Stimulated activated CD4-positive, alpha-beta T cell treated with anti-CD3 and anti-CD28 coated beads, TNF-alpha, amount 100 ng/mL, for 48 hours (primary cell): Measurements from ENCODE around the gene GFOD1.
"Not testable (repeated sequence)": the region's sequence is repeated elsewhere in the genome, so short reads cannot be mapped to it uniquely, and the experiment has no call there.

Source experiments
- DNase-seq, 3 donors: peaks; one replicate each; pipeline ENCODE4 v3.0.0-alpha.2; 2020; ENCODE audit warnings: low read depth in 3 of 3

Gene GFOD1

GRCh38 chr6:13404892-13405254, 82.5 kb downstream of the GFOD1 start:
- DNase-seq, result no peak

GRCh38 chr6:13404228-13404891, 83.0 kb downstream of the GFOD1 start:
- no peak for DNase-seq

DNA sequence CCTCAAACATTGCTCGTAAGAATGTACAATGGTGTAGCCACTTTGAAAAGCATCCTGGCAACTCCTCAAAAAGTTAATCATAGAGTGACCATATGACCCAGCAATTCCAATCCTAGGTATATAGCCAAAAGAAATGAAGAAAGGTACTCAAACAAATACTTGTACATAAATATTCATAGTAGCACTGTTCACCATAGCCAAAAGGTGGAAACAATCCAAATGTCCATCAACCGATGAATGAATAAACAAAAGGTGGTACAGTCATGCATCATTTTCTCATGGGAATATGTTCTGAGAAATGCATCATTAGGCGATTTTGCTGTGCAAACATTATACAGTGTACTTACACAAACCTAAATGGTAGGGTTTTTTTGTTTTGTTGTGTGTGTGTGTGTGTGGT, 84.7 kb downstream of the GFOD1 start:
- no peak for DNase-seq

GRCh38 chr6:13400772-13401171, 86.6 kb downstream of the GFOD1 start:
- DNase-seq, result no peak

- DNase-seq, result no peak
Measured at GRCh38 chr6:13398421-13398994, 88.9 kb downstream of the GFOD1 start.

DNA sequence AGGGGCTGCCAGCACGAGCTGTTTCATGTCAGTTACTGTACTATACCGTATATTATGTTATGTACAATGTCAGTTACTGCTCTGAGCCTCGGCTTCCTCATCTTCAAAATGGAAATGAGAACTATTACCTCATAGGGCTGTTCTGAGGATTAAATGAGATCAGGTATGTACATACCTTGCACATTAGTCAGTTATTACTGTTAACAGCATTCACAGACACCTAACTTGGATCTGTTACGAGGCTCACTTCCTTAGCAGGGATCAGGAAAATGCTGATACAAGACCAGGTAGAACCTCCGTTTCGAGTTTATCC, 89.4 kb downstream of the GFOD1 start:
- no peak for DNase-seq

DNA sequence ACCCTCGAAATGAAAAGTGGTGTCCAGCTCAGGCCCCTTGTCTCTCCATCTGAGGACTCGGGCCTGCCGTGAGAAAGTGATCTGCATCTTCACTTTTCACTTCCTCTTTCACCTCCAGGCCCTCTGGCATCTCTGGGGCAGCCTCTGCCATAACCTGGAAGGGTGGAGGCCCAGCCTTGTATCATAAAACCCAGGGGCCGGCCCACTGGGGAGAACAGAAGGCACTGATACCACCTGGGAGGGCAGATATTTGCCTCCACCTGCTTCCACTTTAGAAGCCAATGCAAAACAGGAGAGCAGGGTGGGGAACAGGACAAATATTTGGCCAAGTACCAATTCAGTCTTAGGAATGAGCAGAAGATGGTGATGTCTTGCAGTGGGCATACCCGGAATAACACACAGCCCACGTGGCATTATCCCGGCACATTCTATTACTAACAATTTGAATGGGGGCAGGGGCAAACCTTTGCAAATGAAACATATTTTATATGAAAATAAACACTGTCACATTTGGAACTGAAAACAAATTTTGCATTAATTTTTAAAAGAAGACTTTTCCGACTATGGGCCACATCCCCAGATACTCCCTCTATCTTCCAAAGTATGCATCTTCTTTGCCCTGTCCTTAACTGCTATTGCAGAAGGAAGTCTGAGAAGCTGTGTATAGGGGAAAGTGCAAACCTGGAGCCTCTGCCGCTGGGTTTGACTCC, 89.9 kb downstream of the GFOD1 start:
- no peak for DNase-seq

DNA sequence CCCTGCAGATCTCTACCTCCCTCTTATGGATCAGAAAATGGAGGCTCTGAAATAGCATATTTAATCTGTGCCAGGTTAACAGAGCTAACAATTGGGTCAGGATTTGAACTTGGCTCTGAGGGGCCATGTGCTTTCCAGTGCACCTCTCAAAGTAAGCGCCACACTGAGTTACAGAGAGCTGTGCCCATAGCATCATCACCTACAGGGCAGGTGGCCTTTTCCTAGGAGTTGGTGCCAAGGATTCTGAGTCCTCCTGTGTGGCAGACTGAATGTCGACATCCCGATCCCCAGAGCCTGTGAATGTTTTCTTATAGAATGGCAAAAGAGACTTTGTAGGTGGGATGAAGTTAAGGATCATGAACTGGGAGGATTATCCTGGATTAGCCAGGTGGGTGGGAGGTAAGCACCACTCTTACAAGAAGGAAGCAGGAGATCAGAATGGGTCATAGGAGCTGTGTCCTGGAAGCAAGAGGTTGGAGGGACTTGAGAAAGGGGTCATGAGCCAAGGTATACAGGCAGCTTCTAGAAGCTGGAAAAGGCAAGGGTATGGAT, 91.1 kb downstream of the GFOD1 start:
- DNase-seq, result no peak

DNA sequence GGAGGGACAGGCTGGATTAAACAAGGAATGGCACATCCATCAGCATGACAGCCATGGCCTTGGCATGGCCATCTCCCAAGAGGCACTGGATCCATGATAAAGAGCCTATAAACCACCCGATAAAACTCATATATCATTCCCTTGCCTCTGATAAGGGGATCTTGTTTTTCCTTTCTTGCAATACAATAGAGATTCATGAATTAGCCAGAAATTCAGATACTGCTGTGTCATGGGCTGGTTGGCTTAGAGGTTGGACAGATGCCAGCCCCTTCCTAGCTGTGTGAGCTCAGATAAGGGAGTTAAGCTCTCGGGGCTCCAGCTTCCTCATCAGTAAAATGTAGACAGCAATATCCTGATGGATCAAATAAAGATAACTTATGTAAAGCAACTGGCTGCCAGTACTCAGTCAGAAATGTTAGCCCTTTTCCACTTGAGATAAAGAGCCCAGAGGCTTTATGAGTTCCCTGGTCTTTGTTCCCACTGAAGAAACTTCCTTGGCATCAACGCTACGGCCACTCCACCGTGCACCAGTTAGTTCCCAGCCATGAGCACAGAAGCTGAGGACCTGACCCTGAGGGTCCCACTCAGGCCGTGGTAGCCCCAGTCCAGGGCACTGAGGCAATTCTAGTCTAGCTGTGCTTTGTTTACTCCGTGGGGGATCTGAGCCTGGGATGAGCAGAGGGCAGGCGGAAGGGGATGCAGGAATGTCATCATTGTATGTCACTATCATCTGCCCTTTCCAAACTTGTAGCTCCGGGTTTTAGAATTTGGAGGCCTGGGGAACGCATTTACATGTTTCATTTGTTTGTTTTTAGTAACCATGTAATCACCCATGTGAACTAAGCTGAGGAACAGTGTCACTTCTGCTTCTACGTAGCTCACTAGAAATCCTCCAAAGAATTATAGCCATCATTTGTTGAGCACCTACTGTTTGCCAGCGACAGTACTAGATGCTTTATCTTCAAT, 91.8 kb downstream of the GFOD1 start:
- DNase-seq, result no peak

DNA sequence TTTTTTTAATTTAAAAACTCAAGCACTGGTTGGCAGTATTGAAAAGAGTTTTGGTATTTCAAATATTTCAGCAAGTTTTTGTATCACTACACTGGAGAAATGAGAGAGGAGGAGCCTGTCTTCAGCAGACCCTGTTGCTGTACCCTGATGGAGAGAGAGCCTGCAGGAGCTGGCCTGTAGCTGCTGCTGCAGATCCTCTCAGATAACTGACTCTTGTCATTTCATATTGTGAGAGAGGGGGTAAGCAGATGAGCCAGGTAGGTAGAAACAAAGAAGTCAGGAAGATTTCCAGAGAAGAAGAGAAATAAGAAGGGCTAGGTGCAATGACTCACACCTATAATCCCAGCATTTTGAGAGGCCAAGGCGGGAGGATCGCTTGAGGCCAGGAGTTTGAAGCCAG, 94.9 kb downstream of the GFOD1 start:
- DNase-seq, result no peak

DNA sequence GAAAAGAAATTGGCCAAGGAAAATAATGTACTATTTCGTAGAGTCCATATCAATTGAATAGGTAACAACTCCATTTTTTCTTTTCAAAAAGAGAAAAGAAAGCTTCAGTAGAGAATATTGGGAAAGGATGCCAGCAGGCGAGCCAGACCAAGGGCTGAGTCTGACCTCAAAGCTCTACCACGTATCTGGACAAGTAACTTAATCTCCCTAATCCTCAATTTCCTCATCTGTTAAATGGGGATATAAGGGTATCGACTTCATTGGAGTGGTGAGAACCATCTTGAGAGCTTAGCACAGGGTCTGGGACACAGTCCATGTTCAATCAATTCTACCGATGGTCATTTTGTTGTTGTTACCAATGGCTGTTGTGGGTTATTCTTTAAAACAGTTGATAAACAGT, 95.9 kb downstream of the GFOD1 start:
- DNase-seq, result no peak

DNA sequence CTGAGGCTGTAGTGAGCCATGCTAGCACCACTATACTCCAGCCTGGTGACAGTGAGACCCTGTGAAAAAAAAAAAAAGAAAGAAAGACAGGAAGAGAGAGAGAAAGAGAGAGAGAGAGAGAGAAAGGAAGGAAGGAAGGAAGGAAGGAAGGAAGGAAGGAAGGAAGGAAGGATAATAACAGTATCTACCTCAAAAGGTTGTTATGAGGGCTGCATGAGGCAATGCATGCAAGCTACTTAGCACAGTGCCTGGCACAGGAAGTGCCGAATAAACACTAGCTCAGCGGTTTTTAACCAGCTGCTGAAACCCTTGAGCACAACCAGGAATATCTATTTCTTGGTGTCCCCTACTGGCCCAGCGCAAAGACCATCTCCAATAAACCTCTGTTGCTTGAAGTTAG, 96.7 kb downstream of the GFOD1 start:
- no peak for DNase-seq

DNA sequence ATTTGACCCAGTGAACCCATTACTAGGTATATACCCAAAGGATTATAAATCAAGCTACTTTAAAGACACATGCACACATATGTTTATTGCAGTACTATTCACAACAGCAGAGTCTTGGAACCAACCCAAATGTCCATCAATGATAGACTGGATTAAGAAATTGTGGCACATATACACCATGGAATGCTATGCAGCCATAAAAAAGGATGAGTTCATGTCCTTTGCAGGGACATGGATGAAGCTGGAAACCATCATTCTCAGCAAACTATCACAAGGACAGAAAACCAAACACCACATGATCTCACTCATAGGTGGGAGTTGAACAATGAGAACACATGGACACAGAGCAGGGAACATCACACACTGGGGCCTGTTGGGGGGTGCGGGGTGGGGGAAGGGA, 98.2 kb downstream of the GFOD1 start:
- DNase-seq, result not testable (repeated sequence)

GRCh38 chr6:13388769-13389168, 98.6 kb downstream of the GFOD1 start:
- DNase-seq, result not testable (repeated sequence)

DNA sequence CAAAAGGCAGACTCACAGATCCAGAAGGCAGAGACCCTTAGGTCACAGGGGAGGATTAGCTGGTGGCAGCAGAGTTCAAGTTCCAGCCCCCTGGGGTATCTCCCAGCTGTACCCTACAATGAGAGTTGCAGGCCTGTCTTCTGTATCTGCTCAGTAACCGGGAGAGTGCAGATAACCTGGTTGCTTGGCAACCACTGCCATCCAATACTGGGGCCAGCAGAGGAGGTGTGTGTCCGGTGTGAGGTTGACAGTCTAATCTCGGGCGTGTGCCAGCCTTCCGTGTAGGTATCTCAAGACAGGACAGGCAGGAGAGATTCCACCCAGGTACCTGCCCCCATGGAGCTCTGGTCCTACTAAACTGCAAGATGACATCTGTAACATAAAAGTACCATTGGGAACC, 102.4 kb downstream of the GFOD1 start:
- no peak for DNase-seq

DNA sequence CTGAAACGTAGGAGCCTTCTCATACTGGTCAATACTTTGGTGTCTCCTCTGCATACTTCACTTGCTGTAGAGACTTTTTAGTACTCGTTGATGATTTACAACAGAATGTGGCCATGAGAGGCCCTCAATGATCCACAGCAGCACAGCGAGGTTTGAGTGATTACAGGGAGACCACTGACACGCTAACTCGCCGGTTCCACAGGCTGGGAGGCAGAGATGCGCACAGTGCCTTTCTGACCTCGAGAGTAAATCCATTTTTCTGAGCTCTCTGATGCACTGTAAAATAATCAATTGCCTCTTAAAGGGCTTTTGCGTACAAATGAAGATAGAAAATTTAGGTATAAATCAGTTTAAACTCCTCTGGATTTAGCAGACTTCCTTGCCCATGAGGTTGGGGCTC, 102.9 kb downstream of the GFOD1 start:
- DNase-seq, result no peak

DNA sequence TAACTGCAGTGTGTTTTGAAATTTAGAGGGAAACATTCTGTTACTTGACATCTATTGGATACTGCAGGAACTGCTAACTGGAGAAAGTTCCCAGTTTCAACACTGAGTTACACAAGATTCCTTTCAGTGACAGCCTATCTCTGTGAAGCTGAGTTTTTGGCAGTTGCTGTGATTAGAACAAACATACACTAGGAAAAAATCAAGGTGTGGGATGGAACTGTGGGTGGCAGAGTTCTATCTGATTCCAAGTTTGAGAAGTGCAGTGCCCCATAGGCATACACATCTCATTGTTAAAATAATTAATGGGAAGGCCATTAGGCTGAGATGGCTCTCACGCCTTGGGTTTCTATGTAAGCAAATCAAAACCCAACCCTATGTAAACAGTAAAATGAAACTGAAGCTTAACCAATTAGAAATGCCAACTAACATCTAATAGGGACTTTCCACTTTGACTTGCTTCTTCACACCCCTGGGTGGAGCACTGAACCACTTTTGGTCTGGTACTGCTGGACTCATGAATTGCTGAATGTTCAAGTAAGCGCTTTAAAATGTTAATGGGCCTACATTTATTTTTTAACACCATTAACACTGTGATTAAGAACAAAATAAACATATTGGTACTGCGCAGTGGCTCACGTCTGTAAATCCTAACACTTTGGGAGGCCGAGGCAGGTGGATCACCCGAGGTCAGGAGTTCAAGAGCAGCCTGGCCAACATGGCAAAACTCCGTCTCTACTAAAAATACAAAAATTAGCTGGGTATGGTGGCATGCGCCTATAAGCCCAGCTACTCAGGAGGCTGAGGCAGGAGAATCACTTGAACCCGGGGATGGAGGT, 103.9 kb downstream of the GFOD1 start:
- DNase-seq, result no peak

DNA sequence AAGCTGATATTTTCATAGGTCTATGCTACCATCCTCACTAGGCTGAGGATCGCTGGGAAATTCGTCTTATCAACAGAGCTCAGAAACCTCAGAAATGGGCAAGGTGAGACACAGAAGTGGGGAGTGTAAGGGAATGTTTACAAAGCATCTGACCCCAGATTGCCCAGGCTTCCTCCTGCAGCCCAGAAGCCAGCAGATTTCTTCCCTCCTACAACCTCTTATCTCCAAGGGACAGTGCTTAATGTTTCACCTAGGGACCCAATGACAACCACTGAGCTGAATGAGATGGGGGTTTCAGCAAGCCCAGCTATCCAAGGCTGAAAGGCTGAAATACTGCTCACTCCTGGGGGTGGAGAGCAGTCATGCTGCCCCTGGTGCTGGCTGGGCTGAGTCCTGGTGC, 106.6 kb downstream of the GFOD1 start:
- DNase-seq, result no peak

DNA sequence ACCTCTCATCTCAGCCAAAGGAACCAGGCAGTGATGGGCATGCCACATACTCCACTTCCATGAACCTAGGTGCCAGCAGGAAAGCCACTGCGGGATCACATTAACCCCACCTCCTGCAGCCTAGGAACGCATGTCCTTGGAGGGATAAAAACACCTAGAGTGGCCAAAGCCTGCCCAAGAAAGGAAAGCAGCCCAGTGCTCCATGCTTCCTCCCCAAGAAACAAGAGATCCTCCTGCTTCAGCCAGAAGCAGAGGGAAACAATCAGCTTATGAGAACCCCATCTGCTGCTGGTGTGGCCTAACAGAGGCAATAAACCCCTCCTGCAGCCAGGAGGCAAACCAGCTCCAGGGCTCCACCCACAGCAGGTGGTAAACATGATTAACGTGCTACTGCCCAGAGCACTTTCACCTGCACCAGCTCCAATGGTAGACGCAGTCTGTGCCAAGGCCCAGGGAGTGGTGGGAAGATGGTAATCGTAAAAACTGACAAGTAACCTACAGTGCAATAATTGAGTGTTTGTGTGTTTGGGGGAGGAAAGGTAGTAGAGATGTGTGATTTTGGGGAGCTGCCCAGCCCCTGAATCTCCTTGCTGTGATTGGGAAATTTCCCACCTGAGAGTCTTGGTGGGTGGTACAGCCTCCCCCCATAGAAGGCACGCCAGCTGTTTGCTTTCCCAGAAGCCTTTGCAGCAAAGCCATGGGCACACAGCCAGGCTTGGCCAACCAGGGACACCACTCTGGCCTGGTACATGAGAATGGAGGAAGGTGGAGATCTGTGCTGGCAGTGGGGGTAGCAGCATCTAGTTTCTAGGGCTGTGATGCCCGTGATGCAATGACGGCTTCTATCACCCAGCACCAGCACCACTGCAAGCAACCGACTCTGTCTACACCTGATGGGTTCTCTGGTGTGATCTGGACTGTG, 108.5 kb downstream of the GFOD1 start:
- DNase-seq, result no peak
